ENCODE results near the gene TMEM223.
A peak's percentile ranks its signal among the peaks of the same experiment; 100 is the strongest.
"Not testable (repeated sequence)": the region's sequence is repeated elsewhere in the genome, so short reads cannot be mapped to it uniquely, and the experiment has no call there.

TMEM223 gene

DNA sequence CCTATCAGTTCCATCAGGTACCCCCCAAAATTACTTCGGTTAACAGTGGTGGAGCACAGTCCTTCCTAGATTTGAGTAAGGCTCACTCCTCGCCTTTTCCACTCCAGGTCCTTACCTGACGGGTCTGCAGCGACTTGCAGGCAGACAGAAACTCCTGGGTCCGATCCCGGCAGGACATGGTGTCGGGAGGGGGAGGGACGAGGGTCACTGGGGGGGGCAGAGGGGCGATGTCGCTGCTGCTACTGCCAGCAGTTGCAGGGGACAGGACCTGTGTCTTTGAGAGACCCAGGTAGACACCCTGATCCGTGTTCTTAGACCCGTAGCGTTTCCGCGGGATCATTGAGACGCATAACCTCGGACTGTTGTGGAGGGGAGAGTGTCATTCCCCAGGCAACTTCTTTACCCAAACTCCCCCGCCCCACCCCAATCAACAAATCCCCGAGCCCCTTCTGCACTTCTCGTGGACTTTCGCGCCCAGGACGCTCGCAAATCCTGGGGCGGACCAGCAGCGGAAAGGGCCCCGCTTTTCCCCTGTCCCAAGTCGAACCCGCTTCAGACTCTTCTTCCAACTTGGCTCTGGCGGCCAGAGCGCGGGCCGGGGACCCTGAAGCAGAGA is 39.2 kb upstream of the TMEM223 start:
- no peak for DNase-seq (ENCODE audit: extremely low read depth, low read depth)
- peak overlapping the region; percentile 76 for H3K4me3 ChIP-seq (replicated peaks; ENCODE audit: low read depth, low read length)
- TF ChIP-seq, protein P1, sequence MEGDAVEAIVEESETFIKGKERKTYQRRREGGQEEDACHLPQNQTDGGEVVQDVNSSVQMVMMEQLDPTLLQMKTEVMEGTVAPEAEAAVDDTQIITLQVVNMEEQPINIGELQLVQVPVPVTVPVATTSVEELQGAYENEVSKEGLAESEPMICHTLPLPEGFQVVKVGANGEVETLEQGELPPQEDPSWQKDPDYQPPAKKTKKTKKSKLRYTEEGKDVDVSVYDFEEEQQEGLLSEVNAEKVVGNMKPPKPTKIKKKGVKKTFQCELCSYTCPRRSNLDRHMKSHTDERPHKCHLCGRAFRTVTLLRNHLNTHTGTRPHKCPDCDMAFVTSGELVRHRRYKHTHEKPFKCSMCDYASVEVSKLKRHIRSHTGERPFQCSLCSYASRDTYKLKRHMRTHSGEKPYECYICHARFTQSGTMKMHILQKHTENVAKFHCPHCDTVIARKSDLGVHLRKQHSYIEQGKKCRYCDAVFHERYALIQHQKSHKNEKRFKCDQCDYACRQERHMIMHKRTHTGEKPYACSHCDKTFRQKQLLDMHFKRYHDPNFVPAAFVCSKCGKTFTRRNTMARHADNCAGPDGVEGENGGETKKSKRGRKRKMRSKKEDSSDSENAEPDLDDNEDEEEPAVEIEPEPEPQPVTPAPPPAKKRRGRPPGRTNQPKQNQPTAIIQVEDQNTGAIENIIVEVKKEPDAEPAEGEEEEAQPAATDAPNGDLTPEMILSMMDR (IDR thresholded peaks at IDR 0.05; ENCODE audit: low read depth, low read length, missing control alignments), result no peak

DNA sequence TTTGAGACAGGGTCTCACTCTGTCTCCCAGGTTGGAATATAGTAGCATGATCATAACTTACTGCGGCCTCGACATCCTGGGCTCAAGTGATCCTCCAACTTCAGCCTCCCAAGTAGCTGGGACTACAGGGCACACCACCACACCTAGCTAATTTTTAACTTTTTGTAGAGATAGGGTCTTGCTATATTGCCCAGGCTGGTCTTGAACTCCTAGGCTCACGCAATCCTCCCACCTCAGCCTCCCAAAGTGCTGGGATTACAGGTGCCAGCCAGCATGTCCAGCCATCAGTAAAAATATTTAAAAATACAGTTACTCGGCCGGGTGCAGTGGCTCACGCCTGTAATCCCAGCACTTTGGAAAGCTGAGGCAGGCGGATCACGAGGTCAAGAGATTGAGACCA is 36.3 kb upstream of the TMEM223 start:
- H3K4me3 ChIP-seq (replicated peaks; ENCODE audit: low read depth, low read length); DNase-seq (ENCODE audit: extremely low read depth, low read depth): not testable (repeated sequence)

DNA sequence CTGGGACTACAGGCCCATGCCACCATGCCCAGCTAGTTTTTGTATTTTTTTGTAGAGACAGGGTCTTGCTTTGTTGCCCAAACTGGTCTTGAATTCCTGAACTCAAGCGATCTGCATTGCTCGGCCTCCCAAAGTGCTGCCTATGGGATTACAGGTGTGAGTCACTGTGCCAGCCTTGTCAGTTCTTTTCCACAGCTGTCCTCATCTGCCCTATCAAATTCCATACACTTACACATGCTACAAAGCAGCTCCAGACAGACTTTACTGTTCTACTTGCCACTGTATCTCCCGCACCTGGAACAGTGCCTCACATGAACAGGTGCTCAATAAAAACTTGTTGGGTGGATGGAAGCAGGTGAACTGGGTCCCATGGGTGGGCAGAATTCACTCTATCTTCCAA is 31.9 kb upstream of the TMEM223 start:
- no peak for DNase-seq (ENCODE audit: extremely low read depth, low read depth)
- TF ChIP-seq, protein P1 (IDR thresholded peaks at IDR 0.05; ENCODE audit: low read depth, low read length, missing control alignments), result no peak
- no peak overlapping the region for H3K4me3 ChIP-seq (replicated peaks; ENCODE audit: low read depth, low read length)

DNA sequence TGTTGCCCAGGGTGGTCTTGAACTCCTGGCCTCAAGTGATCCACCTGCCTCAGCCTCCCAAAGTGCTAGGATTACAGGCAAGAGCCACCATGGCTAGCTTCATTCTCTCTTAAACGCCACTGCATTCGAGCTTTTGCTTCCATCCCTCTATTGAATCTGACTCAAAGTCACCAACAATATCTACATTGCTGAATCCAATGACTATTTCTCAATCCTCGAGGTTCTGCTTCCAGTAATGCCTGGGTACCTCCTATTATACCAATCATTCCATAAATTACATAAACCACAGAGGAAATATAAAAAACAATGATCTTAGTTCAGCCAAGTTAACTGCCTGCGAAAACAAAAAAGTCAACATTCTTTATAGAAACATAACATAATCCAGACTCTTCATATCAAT is 25.3 kb upstream of the TMEM223 start:
- TF ChIP-seq, protein P1 (IDR thresholded peaks at IDR 0.05; ENCODE audit: low read depth, low read length, missing control alignments), result no peak
- H3K4me3 ChIP-seq (replicated peaks; ENCODE audit: low read depth, low read length), result no peak overlapping the region
- no peak for DNase-seq (ENCODE audit: extremely low read depth, low read depth)

DNA sequence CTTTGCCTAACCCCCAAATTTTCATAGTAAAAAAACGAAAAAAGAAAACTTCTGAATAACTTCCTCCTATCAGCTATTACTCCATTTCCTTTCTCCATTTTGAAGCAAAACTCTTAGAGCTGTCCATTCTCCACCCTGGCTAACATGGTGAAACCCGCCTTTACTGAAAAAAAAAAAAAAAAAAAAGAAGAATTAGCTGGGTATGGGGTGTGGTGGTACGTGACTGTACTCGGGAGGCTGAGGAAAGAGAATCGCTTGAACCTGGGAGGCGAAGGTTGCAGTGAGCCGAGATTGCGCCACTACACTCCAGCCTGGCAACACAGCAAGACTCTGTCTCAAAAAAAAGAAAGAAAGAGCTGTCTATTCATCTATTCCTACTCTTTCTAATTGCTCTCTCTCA is 24.8 kb upstream of the TMEM223 start:
- TF ChIP-seq, protein P1 (IDR thresholded peaks at IDR 0.05; ENCODE audit: low read depth, low read length, missing control alignments), result no peak
- H3K4me3 ChIP-seq (replicated peaks; ENCODE audit: low read depth, low read length), result no peak overlapping the region
- DNase-seq (ENCODE audit: extremely low read depth, low read depth), result no peak

DNA sequence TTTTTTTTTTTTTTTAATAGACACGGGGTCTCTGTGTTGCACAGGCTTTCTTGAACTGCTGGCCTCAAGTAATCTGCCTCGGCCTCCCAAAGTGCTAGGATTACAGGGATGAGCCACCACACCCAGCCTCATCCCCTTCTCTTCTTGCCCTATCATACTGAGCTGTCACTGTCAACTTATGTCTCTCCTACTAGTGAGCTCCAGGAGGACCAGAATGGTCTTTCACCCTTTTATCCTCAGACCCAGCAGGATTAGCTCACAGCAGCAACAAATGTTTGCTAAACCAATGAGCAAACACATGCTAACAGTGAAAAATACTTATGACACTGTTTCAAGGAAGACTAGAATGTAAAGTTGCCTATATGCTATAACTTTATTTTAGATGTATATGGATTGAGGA is 19.9 kb upstream of the TMEM223 start:
- H3K4me3 ChIP-seq (replicated peaks; ENCODE audit: low read depth, low read length), result no peak overlapping the region
- DNase-seq (ENCODE audit: extremely low read depth, low read depth), result no peak
- TF ChIP-seq, protein P1 (IDR thresholded peaks at IDR 0.05; ENCODE audit: low read depth, low read length, missing control alignments), result no peak

DNA sequence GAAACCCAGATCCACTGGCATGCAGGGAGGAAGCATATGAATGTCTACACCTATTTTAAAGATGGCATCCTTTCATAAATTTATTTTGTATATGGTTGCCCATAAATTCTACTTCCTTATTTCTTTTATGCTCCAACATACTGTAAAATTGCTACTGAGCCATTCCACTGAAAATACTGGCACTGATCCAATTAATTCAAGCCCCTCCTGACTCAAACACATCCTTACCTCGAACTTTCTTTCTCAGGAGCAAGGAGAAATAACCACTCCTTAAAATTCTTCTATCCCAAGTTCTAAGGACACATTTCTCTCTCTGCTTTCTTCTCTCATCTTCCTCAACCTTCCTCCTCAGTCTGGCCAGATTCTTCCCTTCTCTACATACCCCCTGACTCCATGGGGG is 18.9 kb upstream of the TMEM223 start:
- no peak for DNase-seq (ENCODE audit: extremely low read depth, low read depth)
- TF ChIP-seq, protein P1 (IDR thresholded peaks at IDR 0.05; ENCODE audit: low read depth, low read length, missing control alignments), result no peak
- no peak overlapping the region for H3K4me3 ChIP-seq (replicated peaks; ENCODE audit: low read depth, low read length)
